A673 (cell line): ENCODE measurements around the gene ZHX3. TPM values are rescaled to one million over a fixed set of nuclear protein-coding genes. Genes with fewer than 3 reads are reported as not detected.

Source experiments
- BruUV-seq: library from RNA; stranded (reverse); fragments of 400-500 nt; replicated peaks from 2 replicates; lab custom pipeline; 2021; lab: Mats Ljungman, UMichigan
- CTCF ChIA-PET: fragments of 300-600 bp; sonication (Branson Sonifier 250); formaldehyde crosslinking; loops from one replicate; lab custom pipeline; 2022; ENCODE audit warnings: antibody characterized with exemption; lab: Charles Lee
- POLR2A ChIA-PET: fragments of 300-600 bp; sonication (Branson Sonifier 250); formaldehyde crosslinking; loops from one replicate; lab custom pipeline; 2022; ENCODE audit warnings: antibody characterized with exemption; ENCODE audit not compliant: low non-redundant PET; lab: Charles Lee
- DNase-seq: peaks from one replicate; pipeline ENCODE4 v3.0.0-alpha.2; 2015; ENCODE audit warnings: low spot score
- H3K27ac ChIP-seq: fragments of 200-600 bp; sonication (generic); 2 replicates; pipeline ENCODE4 v1.5.1; 2016; ENCODE audit warnings: mixed run types, low read depth, mild to moderate bottlenecking, mixed read lengths, antibody characterized with exemption, low read length; ENCODE audit not compliant: poor library complexity, severe bottlenecking
- H3K27me3 ChIP-seq: fragments of 200-600 bp; sonication (generic); replicated peaks from 2 replicates; pipeline ENCODE4 v1.6.1; 2017; ENCODE audit warnings: mixed run types, low read depth, mild to moderate bottlenecking, mixed read lengths, antibody characterized with exemption, low read length; ENCODE audit not compliant: insufficient read depth, poor library complexity
- H3K36me3 ChIP-seq: fragments of 200-600 bp; sonication (generic); 2 replicates; pipeline ENCODE4 v1.6.1; 2016; ENCODE audit warnings: mixed run types, mild to moderate bottlenecking, mixed read lengths, antibody characterized with exemption, low read length; ENCODE audit not compliant: insufficient read depth, poor library complexity, severe bottlenecking
- H3K4me1 ChIP-seq: fragments of 200-600 bp; sonication (generic); 2 replicates; pipeline ENCODE4 v1.6.1; 2017; ENCODE audit warnings: mixed run types, mild to moderate bottlenecking, mixed read lengths, antibody characterized with exemption, low read length; ENCODE audit not compliant: insufficient read depth, poor library complexity, severe bottlenecking
- H3K4me3 ChIP-seq: fragments of 200-600 bp; sonication (generic); 2 replicates; pipeline ENCODE4 v1.5.1; 2016; ENCODE audit warnings: low read depth, mixed run types, mild to moderate bottlenecking, mixed read lengths, low read length; ENCODE audit not compliant: poor library complexity, severe bottlenecking
- H3K9me3 ChIP-seq: fragments of 200-600 bp; sonication (generic); 2 replicates; pipeline ENCODE4 v1.6.1; 2016; ENCODE audit warnings: mixed run types, low read depth, mild to moderate bottlenecking, mixed read lengths, antibody characterized with exemption, low read length; ENCODE audit not compliant: poor library complexity, severe bottlenecking
- EZH2 ChIP-seq: fragments of 200-600 bp; sonication (generic); IDR thresholded peaks from 2 replicates; pipeline ENCODE4 v1.6.1; 2017; ENCODE audit warnings: borderline replicate concordance, low read depth, mild to moderate bottlenecking, mixed read lengths, antibody characterized with exemption, low read length; ENCODE audit not compliant: poor library complexity, severe bottlenecking
- intact Hi-C: fragments of 100-400 bp; cut with micrococcal nuclease; formaldehyde crosslinking; loops from one replicate; pipeline ENCODE4 v1.10.0; 2022; ENCODE audit not compliant: unreplicated experiment
- total RNA-seq: library from RNA; stranded (reverse); gene quantifications from 2 replicates; pipeline ENCODE4 v1.2.3, GENCODE V29; 2021
- TF ChIP-seq, protein P1 (sequence below): fragments of 300-800, 200-600 bp; sonication (generic); conservative IDR thresholded peaks from 2 replicates; pipeline ENCODE4 v1.5.1; 2017; ENCODE audit warnings: low read depth, mild to moderate bottlenecking, antibody characterized with exemption, low read length, moderate library complexity, mixed read lengths

The ZHX3 gene
- total RNA-seq, 1 experiment from 2014 or later: 14.0 TPM

DNA sequence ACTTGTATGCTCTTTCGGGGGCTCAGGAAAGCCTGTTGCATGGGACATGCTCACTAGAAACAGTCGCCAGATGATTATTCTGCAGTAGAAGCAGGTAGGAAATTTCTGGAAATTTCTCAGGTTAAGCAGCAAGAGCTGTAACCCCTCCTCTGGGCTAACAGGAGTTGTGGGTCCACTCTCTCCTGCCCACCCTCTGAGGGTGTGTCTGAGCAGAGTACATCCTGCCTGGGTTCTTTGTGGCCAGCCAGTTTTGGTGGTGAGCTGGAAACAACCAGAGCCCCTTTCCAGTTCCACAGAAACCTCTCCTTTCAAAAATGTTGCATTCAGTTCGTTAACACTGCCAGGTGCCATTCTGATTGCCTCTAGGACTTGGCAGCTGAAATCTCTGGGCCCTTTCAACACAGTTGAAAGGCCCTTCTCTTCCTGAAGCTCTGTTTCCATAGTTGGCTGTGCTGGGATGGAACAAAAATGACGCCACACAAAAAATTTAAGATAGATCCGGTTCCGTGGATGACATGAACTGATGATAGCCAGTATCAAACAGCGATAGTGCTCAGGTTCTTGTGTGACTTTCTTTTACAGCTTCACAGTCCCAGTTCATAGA is 141.7 kb downstream of the ZHX3 start:
- intact Hi-C loops: no loop called here
- no peak for DNase-seq
- no peak overlapping the region for H3K4me3 ChIP-seq
- no peaks in the 10 kb centered on the region for H3K9me3 ChIP-seq
- H3K4me1 ChIP-seq: peaks cover 14% of the 10 kb centered on the region
- no peaks in the 10 kb centered on the region for H3K27me3 ChIP-seq
- CTCF ChIA-PET: interaction anchor here (0.9 kb wide), 1 partner anchor 57 kb away, joined by 3 read pairs; no protein-coding TSS in a partner anchor
- no peak overlapping the region for H3K27ac ChIP-seq
- no TSS peak for BruUV-seq
- peaks cover 44% of the 10 kb centered on the region for H3K36me3 ChIP-seq
- POLR2A ChIA-PET: no interaction called here
- TF ChIP-seq EZH2: no peak
- TF ChIP-seq, protein P1, sequence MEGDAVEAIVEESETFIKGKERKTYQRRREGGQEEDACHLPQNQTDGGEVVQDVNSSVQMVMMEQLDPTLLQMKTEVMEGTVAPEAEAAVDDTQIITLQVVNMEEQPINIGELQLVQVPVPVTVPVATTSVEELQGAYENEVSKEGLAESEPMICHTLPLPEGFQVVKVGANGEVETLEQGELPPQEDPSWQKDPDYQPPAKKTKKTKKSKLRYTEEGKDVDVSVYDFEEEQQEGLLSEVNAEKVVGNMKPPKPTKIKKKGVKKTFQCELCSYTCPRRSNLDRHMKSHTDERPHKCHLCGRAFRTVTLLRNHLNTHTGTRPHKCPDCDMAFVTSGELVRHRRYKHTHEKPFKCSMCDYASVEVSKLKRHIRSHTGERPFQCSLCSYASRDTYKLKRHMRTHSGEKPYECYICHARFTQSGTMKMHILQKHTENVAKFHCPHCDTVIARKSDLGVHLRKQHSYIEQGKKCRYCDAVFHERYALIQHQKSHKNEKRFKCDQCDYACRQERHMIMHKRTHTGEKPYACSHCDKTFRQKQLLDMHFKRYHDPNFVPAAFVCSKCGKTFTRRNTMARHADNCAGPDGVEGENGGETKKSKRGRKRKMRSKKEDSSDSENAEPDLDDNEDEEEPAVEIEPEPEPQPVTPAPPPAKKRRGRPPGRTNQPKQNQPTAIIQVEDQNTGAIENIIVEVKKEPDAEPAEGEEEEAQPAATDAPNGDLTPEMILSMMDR: no peak

DNA sequence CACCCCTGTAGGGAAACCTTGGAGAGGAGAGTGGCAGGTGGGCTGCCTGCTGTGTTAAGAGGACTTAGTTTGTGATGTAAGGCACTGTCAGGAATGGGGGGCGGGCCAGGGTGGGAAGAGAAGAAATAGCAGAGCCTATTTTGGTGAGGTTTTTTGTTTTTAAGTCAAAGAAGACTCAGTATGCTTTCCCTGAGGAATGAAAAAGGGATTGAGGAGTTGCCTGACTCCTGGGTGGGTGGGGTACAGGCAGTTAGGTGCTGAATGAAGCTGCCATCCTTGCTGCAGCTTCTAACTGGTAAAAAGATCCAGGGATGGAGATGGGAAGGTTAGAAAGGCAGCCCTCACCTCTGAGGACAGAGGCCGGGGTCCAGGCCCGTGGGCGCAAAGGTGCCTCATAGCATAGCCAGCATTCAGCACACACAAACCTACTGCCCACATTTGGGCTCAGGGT is 142.3 kb downstream of the ZHX3 start:
- ChIA-PET POLR2A (no interaction called here), CTCF (interaction anchor here (0.9 kb wide), 1 partner anchor 57 kb away, joined by 3 read pairs; no protein-coding TSS in a partner anchor)
- Histone ChIP-seq H3K27ac (no peak overlapping the region), H3K9me3 (no peaks in the 10 kb centered on the region), H3K27me3 (no peaks in the 10 kb centered on the region), H3K36me3 (peaks cover 47% of the 10 kb centered on the region), H3K4me3 (no peak overlapping the region), H3K4me1 (peaks cover 14% of the 10 kb centered on the region)
- no peak for DNase-seq
- no TSS peak for BruUV-seq
- intact Hi-C loops: no loop called here
- TF ChIP-seq, protein P1: no peak
- no peak for TF ChIP-seq EZH2

DNA sequence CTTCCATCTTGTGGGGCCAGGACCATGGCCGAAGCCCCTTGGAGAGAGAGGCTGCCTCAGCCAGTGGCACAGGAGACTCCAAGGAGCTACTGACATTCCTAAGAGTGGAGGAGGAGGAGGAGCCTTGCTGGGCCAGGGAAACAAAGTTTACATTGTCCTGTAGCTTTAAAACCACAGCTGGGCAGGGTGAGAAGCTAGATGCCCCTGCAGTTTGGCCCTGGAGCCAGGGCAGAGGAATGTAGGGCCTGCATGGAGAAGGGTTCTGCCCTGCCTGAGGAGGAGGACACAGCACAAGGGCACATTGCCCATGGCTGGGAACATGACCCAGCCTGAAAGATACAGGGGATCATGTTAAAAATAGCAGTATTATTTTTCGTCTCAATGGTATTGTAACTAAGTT is 142.7 kb downstream of the ZHX3 start:
- intact Hi-C loops: no loop called here
- H3K9me3 ChIP-seq: no peaks in the 10 kb centered on the region
- ChIA-PET POLR2A (no interaction called here), CTCF (no interaction called here)
- H3K36me3 ChIP-seq: peaks cover 50% of the 10 kb centered on the region
- BruUV-seq: TSS peak; percentile 42
- TF ChIP-seq, protein P1: no peak
- no peak for TF ChIP-seq EZH2
- no peak overlapping the region for H3K4me3 ChIP-seq
- H3K4me1 ChIP-seq: peaks cover 14% of the 10 kb centered on the region
- no peak overlapping the region for H3K27ac ChIP-seq
- DNase-seq: no peak
- H3K27me3 ChIP-seq: no peaks in the 10 kb centered on the region
